GM12892 (cell line): ENCODE data around the gene TBC1D9B.

Experiments
- DNase-seq: peaks from one replicate; pipeline ENCODE4 v3.0.0; 2011; ENCODE audit not compliant: insufficient read length
- FAIRE-seq: peaks from 2 replicates; lab custom pipeline; 2011; peaks lifted over from hg19 to GRCh38; lab: Jason Lieb, UNC
- POLR2A ChIP-seq: IDR thresholded peaks from 2 replicates; pipeline ENCODE4 v1.6.1; 2011; ENCODE audit warnings: low read depth, low read length, control low read depth
- POLR2AphosphoS5 ChIP-seq: IDR thresholded peaks from 2 replicates; pipeline ENCODE4 v1.6.1; 2011; ENCODE audit warnings: low read depth, low read length, control low read depth
- TAF1 ChIP-seq: IDR thresholded peaks from 2 replicates; pipeline ENCODE4 v1.6.1; 2011; ENCODE audit warnings: low read depth, mild to moderate bottlenecking, control low read depth, low read length, borderline replicate concordance

Gene TBC1D9B

DNA sequence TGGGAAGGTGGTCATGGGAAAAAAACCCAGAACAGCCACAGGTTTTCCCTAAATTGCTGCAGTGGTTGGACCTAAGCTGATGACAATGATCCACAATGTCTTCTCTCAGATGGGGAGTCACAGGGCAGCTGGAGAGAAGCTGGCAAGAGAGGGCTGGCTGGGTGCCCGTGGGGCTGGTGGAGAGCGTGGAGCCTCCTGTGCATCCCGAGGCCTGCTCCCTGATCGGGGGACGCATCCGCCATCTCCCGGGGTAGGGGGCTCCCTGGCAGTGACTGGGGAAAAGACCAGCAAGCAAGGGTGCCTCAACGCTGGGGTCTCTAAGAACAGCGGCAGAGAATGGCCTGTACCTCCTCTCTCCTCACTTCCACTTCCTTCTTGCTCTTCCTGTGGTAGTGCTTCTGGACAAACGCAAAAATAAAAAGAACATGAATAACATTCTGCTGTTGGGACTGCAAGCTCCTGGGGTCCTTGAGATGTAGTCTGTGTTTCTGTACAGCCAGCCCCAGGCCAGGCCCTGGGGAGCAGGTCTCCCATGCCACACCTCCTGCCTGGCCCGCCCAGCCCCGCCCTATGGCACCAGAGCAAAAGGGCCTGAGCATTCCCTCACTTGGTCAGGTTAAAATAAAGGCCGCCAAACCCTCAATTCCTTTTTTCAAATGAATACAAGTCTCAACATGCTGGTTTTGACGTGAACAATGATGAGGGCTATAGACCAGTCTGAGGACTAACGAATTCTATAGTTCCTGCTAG is 42.0 kb downstream of the TBC1D9B start:
- no peak for TF ChIP-seq POLR2A
- no peak for DNase-seq
- FAIRE-seq: no peak

DNA sequence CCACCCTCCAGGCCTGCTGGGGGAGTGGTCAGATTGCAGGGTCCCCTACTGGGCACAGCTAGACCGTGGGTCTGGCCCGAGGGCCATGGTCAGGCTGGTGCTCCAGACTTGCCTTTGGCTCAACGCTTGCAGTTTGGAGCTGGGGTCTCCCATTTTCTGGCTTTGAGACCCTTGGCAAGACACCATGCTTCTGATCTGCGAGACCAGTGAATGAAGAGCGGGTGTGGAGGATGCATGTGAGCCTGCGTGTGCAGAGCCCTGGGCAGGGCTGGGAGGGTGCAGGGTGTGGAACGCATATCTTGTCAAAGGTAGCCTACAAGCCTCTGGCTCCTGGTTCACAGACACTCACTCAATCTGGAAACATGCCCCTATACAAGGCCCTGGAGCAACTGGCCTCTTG is 43.0 kb downstream of the TBC1D9B start:
- no peak for FAIRE-seq
- TF ChIP-seq POLR2A: no peak
- no peak for TF ChIP-seq TAF1
- TF ChIP-seq POLR2AphosphoS5: no peak
- DNase-seq: no peak

- no peak for FAIRE-seq
- TF ChIP-seq TAF1: no peak
- no peak for TF ChIP-seq POLR2A
- no peak for TF ChIP-seq POLR2AphosphoS5
These were observed 44.1 kb downstream of the TBC1D9B start for GRCh38 chr5:179863449-179864085.

GRCh38 chr5:179862891-179863290 is 44.8 kb downstream of the TBC1D9B start:
- no peak for TF ChIP-seq POLR2AphosphoS5
- TF ChIP-seq POLR2A: no peak
- no peak for TF ChIP-seq TAF1
- DNase-seq (no peak), FAIRE-seq (no peak)

More at GRCh38 chr5:179863449-179864085, 44.1 kb downstream of the TBC1D9B start:
- no peak for DNase-seq

DNA sequence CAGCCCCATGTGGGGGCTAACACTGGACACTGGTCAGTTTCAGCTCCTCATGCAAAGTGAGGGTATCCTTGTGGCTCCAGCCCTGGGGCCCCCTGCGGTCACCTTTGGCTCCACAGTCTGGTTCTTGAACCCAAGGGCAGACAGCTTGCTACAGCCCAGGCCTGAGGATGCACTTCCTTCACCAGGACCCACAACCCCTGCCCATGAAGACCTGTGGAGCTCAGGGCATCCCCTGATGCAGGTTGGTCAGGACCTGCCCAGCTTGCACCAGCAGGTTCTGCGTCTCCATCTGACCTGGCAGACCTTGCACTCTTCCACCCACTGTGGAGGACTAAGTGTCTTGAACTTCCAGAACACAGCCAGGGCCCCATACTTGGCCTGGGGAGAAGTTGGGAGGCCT is 45.4 kb downstream of the TBC1D9B start:
- FAIRE-seq (no peak), DNase-seq (no peak)
- TF ChIP-seq POLR2AphosphoS5 (no peak), POLR2A (no peak), TAF1 (no peak)

DNA sequence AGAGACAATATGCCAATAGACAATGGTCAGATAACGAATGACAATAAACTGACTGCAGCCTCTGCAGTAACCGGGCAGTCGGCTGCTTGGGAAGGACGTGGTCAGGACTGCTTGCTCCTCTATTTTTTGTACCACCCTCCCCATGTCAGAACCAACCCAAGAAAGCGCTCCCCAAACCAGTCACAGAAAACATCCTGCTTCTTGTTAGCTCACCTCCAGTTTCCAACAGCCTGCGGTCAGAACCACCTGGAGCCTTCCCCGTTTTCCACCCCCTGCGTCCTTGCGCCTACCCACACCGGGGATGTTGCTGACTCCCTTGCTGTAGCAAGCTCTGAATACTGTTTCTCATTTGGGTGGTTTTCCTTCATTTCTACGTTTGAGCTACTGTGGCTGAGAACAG is 47.4 kb downstream of the TBC1D9B start:
- FAIRE-seq (no peak), DNase-seq (no peak)
- no peak for TF ChIP-seq POLR2A
- no peak for TF ChIP-seq TAF1
- TF ChIP-seq POLR2AphosphoS5: no peak

GRCh38 chr5:179858586-179859427 is 48.9 kb downstream of the TBC1D9B start, which contains the start of gene MRNIP:
MRNIP (minus strand) TSS chr5:179858817; CDS start chr5:179858796, 21 bp downstream.
- peak; percentile 91 for FAIRE-seq

GRCh38 chr5:179858241-179858585 is 49.5 kb downstream of the TBC1D9B start:
- FAIRE-seq (peak; percentile 61), DNase-seq (no peak)
- TF ChIP-seq TAF1 (no peak), POLR2AphosphoS5 (no peak), POLR2A (no peak)

More at GRCh38 chr5:179858586-179859427, 48.9 kb downstream of the TBC1D9B start, which contains the start of gene MRNIP:
- TF ChIP-seq TAF1 (peak; percentile 41; the same call in 1 of the 2 replicates), POLR2A (peak; percentile 75), POLR2AphosphoS5 (peak; percentile 59; the same call in 1 of the 2 replicates)
- DNase-seq: peak; percentile 92

DNA sequence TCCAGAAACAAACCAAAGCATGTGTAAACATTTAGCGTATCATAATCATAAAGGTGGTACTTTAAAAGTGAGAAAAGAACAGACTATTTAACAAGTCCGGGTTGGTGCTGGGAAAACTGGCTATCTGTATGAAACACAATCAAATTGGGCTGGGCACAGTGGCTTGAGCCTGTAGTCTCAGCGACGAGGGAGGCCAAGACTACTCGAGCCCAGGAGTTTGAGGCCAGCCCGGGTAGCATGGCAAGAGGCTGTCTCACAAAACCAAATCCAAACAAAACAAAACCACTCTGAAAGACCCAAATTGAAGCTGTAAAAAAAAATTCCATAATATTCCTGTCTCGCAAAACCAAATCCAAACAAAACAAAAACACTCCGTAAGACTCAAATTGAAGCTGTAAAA is 53.3 kb downstream of the TBC1D9B start:
- TF ChIP-seq TAF1 (no peak), POLR2AphosphoS5 (no peak), POLR2A (no peak)
- DNase-seq (no peak), FAIRE-seq (no peak)

- FAIRE-seq: peak; percentile 88
- TF ChIP-seq POLR2AphosphoS5 (no peak), POLR2A (no peak), TAF1 (no peak)
- DNase-seq: no peak
These were observed 54.6 kb downstream of the TBC1D9B start for GRCh38 chr5:179852993-179853547.

DNA sequence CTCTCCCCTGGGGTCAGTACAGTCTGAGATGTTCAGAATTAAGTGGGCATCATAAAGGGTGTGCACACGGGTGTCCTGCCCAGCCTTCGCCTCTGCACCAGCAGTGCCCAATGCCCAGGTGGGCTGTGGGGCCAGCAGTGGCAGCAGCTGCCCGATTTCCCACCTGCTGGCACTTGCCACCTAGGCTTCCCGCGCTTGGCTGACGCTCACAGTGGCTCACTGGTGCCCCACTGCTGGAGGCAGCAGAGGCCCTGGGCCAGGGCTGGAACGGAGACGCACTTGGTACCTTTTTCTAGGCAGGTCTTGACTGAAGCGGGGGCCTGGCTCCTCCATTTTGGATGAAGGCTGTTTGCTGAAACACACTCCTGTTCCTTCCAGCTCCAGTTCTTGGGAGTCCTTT is 66.1 kb downstream of the TBC1D9B start:
- TF ChIP-seq TAF1: no peak
- no peak for TF ChIP-seq POLR2A
- no peak for TF ChIP-seq POLR2AphosphoS5
- DNase-seq (no peak), FAIRE-seq (no peak)
